ENCODE measurements around the gene SPRR2A. TPM values are rescaled to one million over a fixed set of nuclear protein-coding genes. Genes with fewer than 3 reads are reported as not detected.
"Not testable (repeated sequence)": the region's sequence is repeated elsewhere in the genome, so short reads cannot be mapped to it uniquely, and the experiment has no call there.

Gene SPRR2A
- not detected for total RNA-seq

GRCh38 chr1:153057375-153057774, at the start of gene SPRR2A:
Gene SPRR2A (minus strand): TSS chr1:153057512. CDS start chr1:153056735, 777 bp downstream.
- H3K4me1 Mint-ChIP-seq, result no peaks in the 10 kb centered on the region
- no peaks in the 10 kb centered on the region for H3K9me3 Mint-ChIP-seq
- no peak within 1 kb of the TSS for H3K27ac Mint-ChIP-seq
- peaks cover 19% of the 10 kb centered on the region for H3K27me3 Mint-ChIP-seq
- no peak for DNase-seq
- H3K4me3 Mint-ChIP-seq, result no peak within 1 kb of the TSS
- no peaks in the 10 kb centered on the region for H3K36me3 Mint-ChIP-seq

- no peak overlapping the region for H3K27ac Mint-ChIP-seq
Measured at GRCh38 chr1:153100245-153100644, 42.9 kb upstream of the SPRR2A start.

GRCh38 chr1:153099461-153100045, 42.2 kb upstream of the SPRR2A start:
- Mint-ChIP-seq H3K4me1 (no peaks in the 10 kb centered on the region), H3K27ac (no peak overlapping the region), H3K27me3 (peaks cover 12% of the 10 kb centered on the region), H3K36me3 (no peaks in the 10 kb centered on the region), H3K4me3 (no peak overlapping the region), H3K9me3 (no peaks in the 10 kb centered on the region)
- no peak for DNase-seq

More at GRCh38 chr1:153100245-153100644, 42.9 kb upstream of the SPRR2A start:
- H3K4me1 Mint-ChIP-seq, result no peaks in the 10 kb centered on the region
- H3K36me3 Mint-ChIP-seq, result no peaks in the 10 kb centered on the region
- H3K9me3 Mint-ChIP-seq, result no peaks in the 10 kb centered on the region
- H3K27me3 Mint-ChIP-seq, result peaks cover 15% of the 10 kb centered on the region
- H3K4me3 Mint-ChIP-seq, result no peak overlapping the region
- DNase-seq, result no peak

- Mint-ChIP-seq H3K9me3 (no peaks in the 10 kb centered on the region), H3K27ac (no peak overlapping the region), H3K27me3 (peaks cover 5% of the 10 kb centered on the region), H3K4me3 (no peak overlapping the region), H3K4me1 (no peaks in the 10 kb centered on the region), H3K36me3 (no peaks in the 10 kb centered on the region)
- DNase-seq, result no peak
Measured at GRCh38 chr1:153095764-153096163, 38.5 kb upstream of the SPRR2A start.

GRCh38 chr1:153094426-153094825, 37.1 kb upstream of the SPRR2A start, which contains the start of gene SPRR2E:
Gene SPRR2E (minus strand): TSS chr1:153094526. CDS start chr1:153093751, 775 bp downstream.
- peaks cover 5% of the 10 kb centered on the region for H3K27me3 Mint-ChIP-seq
- no peaks in the 10 kb centered on the region for H3K9me3 Mint-ChIP-seq
- no peaks in the 10 kb centered on the region for H3K4me1 Mint-ChIP-seq
- no peak within 1 kb of the TSS for H3K27ac Mint-ChIP-seq
- no peak within 1 kb of the TSS for H3K4me3 Mint-ChIP-seq
- DNase-seq, result no peak
- H3K36me3 Mint-ChIP-seq, result no peaks in the 10 kb centered on the region

- Mint-ChIP-seq H3K27ac (no peak overlapping the region), H3K9me3 (no peaks in the 10 kb centered on the region), H3K27me3 (peaks cover 20% of the 10 kb centered on the region), H3K4me3 (no peak overlapping the region), H3K4me1 (no peaks in the 10 kb centered on the region), H3K36me3 (no peaks in the 10 kb centered on the region)
- no peak for DNase-seq
Measured at GRCh38 chr1:153087652-153088051, 30.3 kb upstream of the SPRR2A start.

GRCh38 chr1:153081736-153082135, 24.4 kb upstream of the SPRR2A start:
- H3K36me3 Mint-ChIP-seq, result no peaks in the 10 kb centered on the region
- no peak overlapping the region for H3K4me3 Mint-ChIP-seq
- no peaks in the 10 kb centered on the region for H3K4me1 Mint-ChIP-seq
- H3K27me3 Mint-ChIP-seq, result peaks cover 35% of the 10 kb centered on the region
- no peak overlapping the region for H3K27ac Mint-ChIP-seq
- DNase-seq, result no peak
- H3K9me3 Mint-ChIP-seq, result peaks cover 9% of the 10 kb centered on the region

GRCh38 chr1:153072806-153073726, 15.8 kb upstream of the SPRR2A start:
- Mint-ChIP-seq H3K4me1 (no peaks in the 10 kb centered on the region), H3K27ac (no peak overlapping the region), H3K27me3 (peaks cover 16% of the 10 kb centered on the region), H3K9me3 (no peaks in the 10 kb centered on the region), H3K4me3 (no peak overlapping the region), H3K36me3 (no peaks in the 10 kb centered on the region)
- no peak for DNase-seq

- Mint-ChIP-seq H3K4me3 (no peak within 1 kb of the TSS), H3K4me1 (no peaks in the 10 kb centered on the region), H3K36me3 (no peaks in the 10 kb centered on the region), H3K27ac (no peak within 1 kb of the TSS), H3K9me3 (no peaks in the 10 kb centered on the region), H3K27me3 (peaks cover 27% of the 10 kb centered on the region)
- no peak for DNase-seq
Measured at GRCh38 chr1:153071511-153071910, 14.2 kb upstream of the SPRR2A start, which contains the start of gene SPRR2B. Gene SPRR2B (minus strand): TSS chr1:153071611. CDS start chr1:153070839, 772 bp downstream.

- Mint-ChIP-seq H3K27me3 (peaks cover 35% of the 10 kb centered on the region), H3K27ac (no peak overlapping the region), H3K4me1 (no peaks in the 10 kb centered on the region), H3K4me3 (no peak overlapping the region), H3K36me3 (no peaks in the 10 kb centered on the region), H3K9me3 (no peaks in the 10 kb centered on the region)
- no peak for DNase-seq
Measured at GRCh38 chr1:153070243-153070642, 12.9 kb upstream of the SPRR2A start.

- no peak for DNase-seq
- Mint-ChIP-seq H3K4me1 (no peaks in the 10 kb centered on the region), H3K27ac (no peak overlapping the region), H3K4me3 (no peak overlapping the region), H3K9me3 (no peaks in the 10 kb centered on the region), H3K27me3 (peaks cover 24% of the 10 kb centered on the region), H3K36me3 (no peaks in the 10 kb centered on the region)
Measured at GRCh38 chr1:153058826-153059784, 1.8 kb upstream of the SPRR2A start.

- DNase-seq, result no peak
- Mint-ChIP-seq H3K9me3 (no peaks in the 10 kb centered on the region), H3K4me1 (no peaks in the 10 kb centered on the region), H3K27ac (no peak overlapping the region), H3K27me3 (peaks cover 24% of the 10 kb centered on the region), H3K4me3 (no peak overlapping the region), H3K36me3 (no peaks in the 10 kb centered on the region)
Measured at GRCh38 chr1:153058154-153058553, 842 bp upstream of the SPRR2A start.

GRCh38 chr1:153056111-153056510, 1.2 kb downstream of the SPRR2A start:
- DNase-seq, H3K4me1 Mint-ChIP-seq, H3K9me3 Mint-ChIP-seq, H3K36me3 Mint-ChIP-seq, H3K27ac Mint-ChIP-seq, H3K4me3 Mint-ChIP-seq: not testable (repeated sequence)
- H3K27me3 Mint-ChIP-seq, result peaks cover 13% of the 10 kb centered on the region

GRCh38 chr1:153049211-153049610, 8.1 kb downstream of the SPRR2A start:
- H3K4me3 Mint-ChIP-seq, result no peak overlapping the region
- H3K4me1 Mint-ChIP-seq, result no peaks in the 10 kb centered on the region
- H3K27ac Mint-ChIP-seq, result no peak overlapping the region
- H3K36me3 Mint-ChIP-seq, result no peaks in the 10 kb centered on the region
- DNase-seq, result no peak
- peaks cover 47% of the 10 kb centered on the region for H3K27me3 Mint-ChIP-seq
- H3K9me3 Mint-ChIP-seq, result no peaks in the 10 kb centered on the region

Measured in activated naive CD8-positive, alpha-beta T cell treated with anti-CD3 and anti-CD28 coated beads for 36 hours (primary cell).